ENCODE data around the gene SELENOO.
"Not testable (repeated sequence)": the region's sequence is repeated elsewhere in the genome, so short reads cannot be mapped to it uniquely, and the experiment has no call there.

SELENOO gene

GRCh38 chr22:50201191-50202129 is 649 bp downstream of the SELENOO start:
- no peak for DNase-seq

GRCh38 chr22:50202130-50202666 is 1.4 kb downstream of the SELENOO start:
- DNase-seq = no peak

- no peak for DNase-seq
Measured at GRCh38 chr22:50203288-50203687, 2.5 kb downstream of the SELENOO start.

- DNase-seq = no peak
Measured at GRCh38 chr22:50204571-50204970, 3.8 kb downstream of the SELENOO start.

GRCh38 chr22:50204998-50205397 is 4.2 kb downstream of the SELENOO start:
- DNase-seq = not testable (repeated sequence)

GRCh38 chr22:50205781-50206569 is 5.2 kb downstream of the SELENOO start:
- DNase-seq = no peak

GRCh38 chr22:50206599-50206998 is 5.8 kb downstream of the SELENOO start:
- no peak for DNase-seq

GRCh38 chr22:50207383-50208140 is 6.8 kb downstream of the SELENOO start:
- no peak for DNase-seq

- no peak for DNase-seq
Measured at GRCh38 chr22:50208430-50208938, 7.7 kb downstream of the SELENOO start.

- DNase-seq = no peak
Measured at GRCh38 chr22:50208939-50209892, 8.4 kb downstream of the SELENOO start.

- no peak for DNase-seq
Measured at GRCh38 chr22:50209893-50210292, 9.1 kb downstream of the SELENOO start.

GRCh38 chr22:50210378-50211139 is 9.7 kb downstream of the SELENOO start:
- DNase-seq = no peak

GRCh38 chr22:50211147-50211546 is 10.3 kb downstream of the SELENOO start:
- DNase-seq = no peak

GRCh38 chr22:50213263-50213662 is 12.5 kb downstream of the SELENOO start:
- DNase-seq = no peak

- DNase-seq = no peak
Measured at GRCh38 chr22:50215297-50216054, 14.7 kb downstream of the SELENOO start.

- DNase-seq = no peak
Measured at GRCh38 chr22:50216055-50216683, 15.4 kb downstream of the SELENOO start.

- DNase-seq = no peak
Measured at GRCh38 chr22:50216684-50217520, 16.1 kb downstream of the SELENOO start.

- DNase-seq = no peak
Measured at GRCh38 chr22:50217543-50218152, 16.8 kb downstream of the SELENOO start.
